ENCODE results near the gene PRTFDC1. TPM values are rescaled to one million over a fixed set of nuclear protein-coding genes. Genes with fewer than 3 reads are reported as not detected.

PRTFDC1 gene
- total and polyA plus RNA-seq, 2 of the 8 experiments (the other 6 are each of a cell fraction or from before 2014, with no cell fraction given), result 5.9 to 6.6 TPM

GRCh38 chr10:24884793-24885192 is 67.6 kb downstream of the PRTFDC1 start (continued):
- TF ChIP-seq, protein P1, sequence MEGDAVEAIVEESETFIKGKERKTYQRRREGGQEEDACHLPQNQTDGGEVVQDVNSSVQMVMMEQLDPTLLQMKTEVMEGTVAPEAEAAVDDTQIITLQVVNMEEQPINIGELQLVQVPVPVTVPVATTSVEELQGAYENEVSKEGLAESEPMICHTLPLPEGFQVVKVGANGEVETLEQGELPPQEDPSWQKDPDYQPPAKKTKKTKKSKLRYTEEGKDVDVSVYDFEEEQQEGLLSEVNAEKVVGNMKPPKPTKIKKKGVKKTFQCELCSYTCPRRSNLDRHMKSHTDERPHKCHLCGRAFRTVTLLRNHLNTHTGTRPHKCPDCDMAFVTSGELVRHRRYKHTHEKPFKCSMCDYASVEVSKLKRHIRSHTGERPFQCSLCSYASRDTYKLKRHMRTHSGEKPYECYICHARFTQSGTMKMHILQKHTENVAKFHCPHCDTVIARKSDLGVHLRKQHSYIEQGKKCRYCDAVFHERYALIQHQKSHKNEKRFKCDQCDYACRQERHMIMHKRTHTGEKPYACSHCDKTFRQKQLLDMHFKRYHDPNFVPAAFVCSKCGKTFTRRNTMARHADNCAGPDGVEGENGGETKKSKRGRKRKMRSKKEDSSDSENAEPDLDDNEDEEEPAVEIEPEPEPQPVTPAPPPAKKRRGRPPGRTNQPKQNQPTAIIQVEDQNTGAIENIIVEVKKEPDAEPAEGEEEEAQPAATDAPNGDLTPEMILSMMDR (IDR thresholded peaks at IDR 0.05; ENCODE audit: control extremely low read depth in 1 of 3, insufficient read depth in 1 of 3, low read depth in 1 of 3, low read length in 3 of 3), result peak in 2 of 3 experiments; percentile 39 to 41; a peak in 2 of 4 replicates

Data from H1 (cell line).